Body of pancreas (tissue), 4 donors: ENCODE results near the gene GTF2IRD2.
"Not testable (repeated sequence)": the region's sequence is repeated elsewhere in the genome, so short reads cannot be mapped to it uniquely, and the experiment has no call there.

Experiments
- CTCF ChIP-seq, 7 experiments: fragments of 450-650 bp in 4 of 7; fragments of 200-600 bp in 3 of 7; sonication (generic) in 3 of 7; IDR thresholded peaks; one replicate each; pipeline ENCODE4 v1.5.1; 2016 to 2019; ENCODE audit warnings: antibody characterized with exemption in 7 of 7
- POLR2A ChIP-seq, 3 donors: fragments of 450-650 bp; IDR thresholded peaks; one replicate each; pipeline ENCODE4 v1.6.1; 2016; ENCODE audit warnings: antibody characterized with exemption in 3 of 3, mild to moderate bottlenecking in 2 of 3

- not testable (repeated sequence) for TF ChIP-seq CTCF, POLR2A (IDR thresholded peaks at IDR 0.05)
These were observed 1.6 kb downstream of the GTF2IRD2 start for GRCh38 chr7:74849853-74850252.
